ENCODE data around the gene PACS1.
A peak's percentile ranks its signal among the peaks of the same experiment; 100 is the strongest.

PACS1 gene

DNA sequence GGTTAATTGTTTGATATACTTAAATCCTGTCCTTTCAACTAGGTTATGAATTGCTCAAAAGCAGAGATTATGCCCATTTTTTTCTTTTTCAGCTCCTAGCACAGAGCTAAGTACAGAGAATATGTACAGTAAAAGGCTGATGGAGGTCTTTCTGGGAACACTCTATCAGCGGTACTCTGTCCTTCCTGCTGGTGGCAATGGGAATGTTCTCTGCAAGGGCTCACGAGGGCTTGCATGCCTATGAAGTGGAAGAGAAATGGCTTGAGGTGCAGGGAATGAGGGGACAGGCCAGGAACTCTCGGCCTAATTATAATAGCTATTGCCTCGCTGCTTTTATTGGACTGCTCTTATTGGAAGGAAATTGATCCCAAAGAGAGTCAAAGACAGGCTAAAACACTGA is 114.7 kb downstream of the PACS1 start:
- no peak for DNase-seq (ENCODE audit: low read depth, low spot score)

- DNase-seq (ENCODE audit: low read depth, low spot score): no peak
Observed at GRCh38 chr11:66186470-66186869, 116.4 kb downstream of the PACS1 start.

- DNase-seq (ENCODE audit: low read depth, low spot score): no peak
Observed at GRCh38 chr11:66187453-66187852, 117.4 kb downstream of the PACS1 start.

- DNase-seq (ENCODE audit: low read depth, low spot score): no peak
Observed at GRCh38 chr11:66188580-66188979, 118.5 kb downstream of the PACS1 start.

DNA sequence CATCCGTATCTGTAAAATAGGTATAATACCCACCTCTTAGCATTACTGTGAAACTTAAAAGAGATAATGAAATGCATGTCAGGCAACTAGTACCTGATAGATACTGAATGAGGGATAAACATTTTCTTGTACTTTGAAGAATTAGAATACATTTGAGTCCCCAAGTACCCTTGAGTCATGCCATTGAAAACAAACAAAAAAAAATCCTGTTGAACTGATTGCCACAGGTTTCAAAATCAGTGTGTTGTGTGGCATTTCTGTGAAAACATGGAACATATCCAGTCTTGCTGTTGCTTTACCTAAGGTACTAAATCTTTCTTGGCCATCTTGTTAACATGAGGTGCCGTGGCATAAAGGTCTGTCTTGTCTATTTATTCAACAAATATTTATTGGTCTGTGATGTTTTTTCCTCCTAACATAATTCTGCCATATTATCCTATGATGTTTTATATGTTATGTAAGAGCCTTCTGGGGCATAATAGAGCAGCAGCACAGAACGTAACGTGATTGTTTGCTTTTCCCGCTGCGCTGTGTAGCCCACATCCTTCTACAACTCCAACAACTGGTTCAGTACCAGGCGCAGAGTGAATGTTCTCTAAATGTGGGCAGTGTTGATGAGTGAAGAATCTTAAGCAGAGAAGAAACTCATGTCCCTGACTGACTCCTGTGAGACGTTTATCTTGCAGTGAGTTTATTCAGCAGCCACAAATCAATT is 119.1 kb downstream of the PACS1 start:
- DNase-seq (ENCODE audit: low read depth, low spot score): no peak

DNA sequence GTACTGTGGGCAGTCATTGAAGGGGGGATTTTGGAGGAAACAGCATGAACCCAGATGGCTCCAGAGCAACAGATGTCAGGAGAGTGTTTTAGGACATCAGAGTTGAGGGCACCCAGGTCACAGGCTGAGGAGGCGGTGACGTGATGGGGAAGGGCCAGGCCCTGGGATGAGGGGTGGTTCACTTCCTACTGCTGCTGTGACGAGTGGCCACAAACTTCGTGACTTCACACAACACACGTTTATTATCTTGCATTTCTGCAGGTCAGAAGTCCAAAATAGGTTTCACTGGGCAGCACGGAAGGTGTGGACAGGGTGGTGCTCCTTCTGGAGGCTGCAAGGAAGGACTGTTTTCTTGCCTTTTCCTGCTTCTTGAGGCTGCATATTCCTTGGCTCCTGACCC is 120.7 kb downstream of the PACS1 start:
- no peak for DNase-seq (ENCODE audit: low read depth, low spot score)

DNA sequence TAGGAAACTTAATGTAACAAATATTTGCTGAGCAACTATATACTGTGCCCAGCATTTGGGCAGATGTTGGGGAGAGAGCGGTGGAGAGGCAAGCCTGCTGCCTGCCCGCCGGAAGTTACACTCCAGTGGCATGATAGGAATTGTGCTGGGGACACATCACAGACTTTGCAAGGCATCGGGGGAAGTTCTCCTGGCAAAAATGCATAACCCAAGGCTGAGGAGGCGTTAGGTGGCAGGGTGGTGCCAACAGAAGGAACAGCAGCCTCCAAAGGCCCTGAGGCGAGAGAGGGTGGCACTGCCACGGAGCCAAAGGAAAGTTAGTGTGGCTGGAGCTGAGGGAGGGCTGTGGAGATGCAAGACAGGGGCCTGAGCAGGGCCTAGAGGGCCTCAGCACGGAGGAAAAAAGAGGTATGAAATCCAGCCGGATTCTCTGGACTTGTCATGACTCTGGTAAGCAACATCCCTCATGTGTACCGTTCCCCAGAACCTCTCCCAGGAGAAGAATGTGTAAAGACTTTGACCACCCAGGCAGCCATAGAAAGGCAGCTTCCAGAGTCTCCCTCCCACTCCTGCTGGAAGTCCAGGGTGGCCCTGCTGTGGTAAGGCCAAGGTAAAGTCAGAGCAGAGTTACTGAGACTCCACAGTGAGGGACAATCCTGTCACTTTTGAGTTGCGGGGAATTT is 122.2 kb downstream of the PACS1 start:
- DNase-seq (ENCODE audit: low read depth, low spot score): no peak

GRCh38 chr11:66194391-66194790 is 124.3 kb downstream of the PACS1 start:
- no peak for DNase-seq (ENCODE audit: low read depth, low spot score)

GRCh38 chr11:66195867-66196266 is 125.8 kb downstream of the PACS1 start:
- no peak for DNase-seq (ENCODE audit: low read depth, low spot score)

- no peak for DNase-seq (ENCODE audit: low read depth, low spot score)
Observed at GRCh38 chr11:66203847-66204246, 133.8 kb downstream of the PACS1 start.

DNA sequence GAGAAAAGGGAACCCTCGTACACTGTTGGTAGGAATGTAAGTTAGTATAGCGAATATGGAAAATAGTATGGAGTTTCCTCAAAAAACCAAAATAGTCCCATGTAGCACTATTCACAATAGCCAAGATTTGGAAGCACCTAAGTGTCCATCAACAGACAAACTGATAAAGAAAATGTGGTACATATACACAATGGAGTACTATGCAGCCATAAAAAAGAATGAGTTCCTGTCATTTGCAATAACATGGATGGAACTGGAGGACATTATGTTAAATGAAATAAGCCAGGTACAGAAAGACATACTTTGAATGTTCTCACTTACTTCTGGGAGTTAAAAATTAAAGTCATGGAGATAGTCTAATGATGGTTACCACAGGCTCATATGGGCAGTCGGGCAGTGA is 134.3 kb downstream of the PACS1 start:
- DNase-seq (ENCODE audit: low read depth, low spot score): no peak

DNA sequence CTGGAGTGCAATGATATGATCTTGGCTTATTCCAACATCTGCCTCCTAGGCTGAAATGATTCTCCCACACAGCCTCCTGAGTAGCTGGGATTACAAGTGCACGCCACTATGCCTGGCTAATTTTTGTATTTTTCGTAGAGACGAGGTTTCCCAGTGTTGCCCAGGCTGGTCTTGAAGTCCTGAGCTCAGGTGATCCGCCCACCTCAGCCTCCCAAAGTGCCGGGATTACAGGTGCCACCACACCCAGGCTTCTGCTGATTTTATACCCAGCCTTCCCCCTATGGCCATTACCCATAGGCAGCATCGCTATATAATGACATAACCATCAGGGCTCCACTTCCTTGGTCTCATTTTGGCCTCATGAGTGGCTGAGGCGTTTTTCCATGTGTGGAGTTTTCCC is 137.7 kb downstream of the PACS1 start:
- no peak for DNase-seq (ENCODE audit: low read depth, low spot score)

DNA sequence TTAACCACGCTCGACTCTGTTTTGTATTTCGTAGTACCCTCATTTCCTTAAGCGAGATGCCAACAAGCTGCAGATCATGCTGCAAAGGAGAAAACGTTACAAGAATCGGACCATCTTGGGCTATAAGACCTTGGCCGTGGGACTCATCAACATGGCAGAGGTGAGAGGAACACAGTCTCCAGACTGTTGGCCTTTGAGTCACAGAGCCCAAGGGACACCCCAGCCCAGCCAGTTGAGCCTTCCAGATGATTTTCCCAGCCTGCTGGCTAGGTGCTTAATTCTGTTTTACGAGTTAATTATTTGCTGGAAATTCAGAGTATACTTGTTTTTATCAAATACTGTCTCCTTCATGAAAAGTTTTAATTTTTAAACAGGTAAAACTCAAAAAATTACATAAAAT is 141.0 kb downstream of the PACS1 start:
- no peak for DNase-seq (ENCODE audit: low read depth, low spot score)

- no peak for DNase-seq (ENCODE audit: low read depth, low spot score)
Observed at GRCh38 chr11:66216911-66217310, 146.8 kb downstream of the PACS1 start.

DNA sequence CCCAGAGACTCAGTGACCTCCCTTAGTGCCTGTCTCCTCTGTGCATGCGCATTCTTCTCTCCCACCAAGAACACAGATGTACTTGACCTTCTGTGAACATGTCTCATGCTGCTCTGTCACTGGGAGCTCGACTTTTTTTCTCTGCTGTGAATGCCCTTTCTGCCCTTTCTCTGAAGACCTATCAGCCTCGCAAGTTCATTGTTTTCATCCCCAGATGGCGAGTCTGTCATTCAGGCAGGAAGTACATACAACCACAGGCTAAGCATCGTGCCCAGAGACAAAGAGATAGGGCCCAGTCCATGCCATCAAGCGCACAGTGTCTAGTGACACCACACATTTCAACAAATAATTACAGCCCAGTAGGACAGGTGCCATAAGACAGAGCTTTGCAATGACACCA is 148.0 kb downstream of the PACS1 start:
- DNase-seq (ENCODE audit: low read depth, low spot score): no peak

GRCh38 chr11:66218846-66219620 is 149.0 kb downstream of the PACS1 start:
- DNase-seq (ENCODE audit: low read depth, low spot score): no peak

GRCh38 chr11:66219846-66220565 is 149.9 kb downstream of the PACS1 start:
- DNase-seq (ENCODE audit: low read depth, low spot score): no peak

GRCh38 chr11:66220566-66220935 is 150.5 kb downstream of the PACS1 start:
- no peak for DNase-seq (ENCODE audit: low read depth, low spot score)

GRCh38 chr11:66221012-66221411 is 150.9 kb downstream of the PACS1 start:
- DNase-seq (ENCODE audit: low read depth, low spot score): no peak

- peak; percentile 16 for DNase-seq (ENCODE audit: low read depth, low spot score)
Observed at GRCh38 chr11:66221726-66222236, 151.7 kb downstream of the PACS1 start.

DNA sequence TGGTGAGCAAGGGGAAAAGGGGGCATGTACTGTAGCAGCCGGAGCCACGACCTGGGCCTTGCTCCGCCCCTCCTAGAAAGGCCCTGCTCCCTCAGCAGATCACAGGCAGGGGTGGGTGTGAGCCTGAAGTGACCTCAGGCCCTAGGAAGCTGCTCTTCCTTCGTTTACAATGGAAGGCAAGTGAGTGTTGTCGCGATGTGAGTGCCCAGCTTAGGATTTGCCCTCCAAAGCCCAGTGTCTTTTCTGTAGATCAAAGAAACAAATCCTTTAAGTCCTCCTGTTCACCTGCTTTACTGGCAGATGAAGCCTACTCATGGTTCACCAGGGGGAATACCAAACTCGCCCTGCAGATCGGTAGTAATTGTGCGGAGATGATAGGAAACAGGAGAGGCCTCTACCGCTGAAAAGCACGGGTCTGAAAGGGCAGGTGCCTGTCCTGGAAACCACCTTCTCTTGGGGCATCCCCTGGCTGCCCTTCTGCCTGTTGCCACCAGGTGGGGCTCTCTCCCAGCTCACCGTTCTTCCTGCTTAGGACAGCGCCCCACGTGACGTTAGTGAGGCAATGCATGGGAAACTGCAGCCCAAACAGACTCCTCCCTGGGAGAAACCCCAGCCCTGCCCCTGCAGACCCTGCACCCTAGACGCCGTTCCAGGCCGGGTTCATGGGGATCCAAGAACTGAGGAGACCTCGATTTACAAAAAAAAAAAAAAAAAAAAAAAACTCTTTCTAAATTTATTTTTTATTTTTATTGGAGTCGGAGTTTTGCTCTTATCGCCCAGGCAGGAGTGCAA is 152.5 kb downstream of the PACS1 start:
- DNase-seq (ENCODE audit: low read depth, low spot score): peak; percentile 98

All from ELF-1 (cell line).